ENCODE data around the gene RFX5.

DNA sequence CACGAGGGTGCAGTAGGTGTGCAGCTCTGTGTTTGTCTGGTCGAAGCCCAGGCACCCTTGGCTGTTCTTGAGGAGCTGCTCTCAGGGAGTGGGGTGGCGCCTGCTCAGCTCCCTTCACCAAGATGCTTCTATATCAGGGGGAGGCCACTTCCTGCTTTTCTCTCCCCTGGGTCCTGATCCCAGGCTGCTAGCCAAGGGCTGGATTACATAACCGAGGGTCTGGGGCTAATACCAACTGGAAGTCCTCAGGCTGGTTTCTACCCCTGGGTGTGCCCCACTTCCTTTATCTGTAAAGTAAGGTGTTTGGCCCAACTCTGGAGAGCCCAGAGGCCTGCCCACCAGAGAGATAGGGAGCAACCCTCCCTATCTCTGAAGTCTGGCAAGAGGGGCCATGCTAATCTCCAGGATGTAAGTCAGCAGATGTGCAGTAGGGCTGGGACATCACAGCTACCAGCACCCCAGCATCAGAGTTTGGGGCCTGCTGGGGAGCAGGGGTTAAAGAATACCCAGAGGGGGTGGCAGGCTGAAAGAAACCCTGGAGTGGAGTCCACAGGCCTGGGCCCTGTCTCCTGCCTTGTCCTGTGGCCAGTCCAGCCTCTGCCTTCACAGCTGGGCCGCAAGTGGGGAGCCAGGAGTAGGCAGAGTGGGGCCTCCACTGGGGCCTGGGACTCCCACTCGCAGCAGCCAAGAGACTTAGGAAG is 23.3 kb upstream of the RFX5 start:
- TF ChIP-seq, protein P1, sequence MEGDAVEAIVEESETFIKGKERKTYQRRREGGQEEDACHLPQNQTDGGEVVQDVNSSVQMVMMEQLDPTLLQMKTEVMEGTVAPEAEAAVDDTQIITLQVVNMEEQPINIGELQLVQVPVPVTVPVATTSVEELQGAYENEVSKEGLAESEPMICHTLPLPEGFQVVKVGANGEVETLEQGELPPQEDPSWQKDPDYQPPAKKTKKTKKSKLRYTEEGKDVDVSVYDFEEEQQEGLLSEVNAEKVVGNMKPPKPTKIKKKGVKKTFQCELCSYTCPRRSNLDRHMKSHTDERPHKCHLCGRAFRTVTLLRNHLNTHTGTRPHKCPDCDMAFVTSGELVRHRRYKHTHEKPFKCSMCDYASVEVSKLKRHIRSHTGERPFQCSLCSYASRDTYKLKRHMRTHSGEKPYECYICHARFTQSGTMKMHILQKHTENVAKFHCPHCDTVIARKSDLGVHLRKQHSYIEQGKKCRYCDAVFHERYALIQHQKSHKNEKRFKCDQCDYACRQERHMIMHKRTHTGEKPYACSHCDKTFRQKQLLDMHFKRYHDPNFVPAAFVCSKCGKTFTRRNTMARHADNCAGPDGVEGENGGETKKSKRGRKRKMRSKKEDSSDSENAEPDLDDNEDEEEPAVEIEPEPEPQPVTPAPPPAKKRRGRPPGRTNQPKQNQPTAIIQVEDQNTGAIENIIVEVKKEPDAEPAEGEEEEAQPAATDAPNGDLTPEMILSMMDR (IDR thresholded peaks at IDR 0.05), result no peak
- TF ChIP-seq POLR2A (IDR thresholded peaks at IDR 0.05) (no peak), POLR2AphosphoS5 (IDR thresholded peaks at IDR 0.05) (no peak), EP300 (IDR thresholded peaks at IDR 0.05) (no peak)
